K562 (cell line): ENCODE results near the gene RPL22L1.
"Not testable (repeated sequence)": the region's sequence is repeated elsewhere in the genome, so short reads cannot be mapped to it uniquely, and the experiment has no call there.

Experiments
- CHD2 ChIP-seq: IDR thresholded peaks from 2 replicates; pipeline ENCODE4 v1.6.1; 2011; ENCODE audit warnings: low read depth, low read length
- PYGO2 ChIP-seq: fragments of 450-650 bp; IDR thresholded peaks from 2 replicates; pipeline ENCODE4 v1.6.1; 2016; ENCODE audit warnings: mild to moderate bottlenecking, missing genetic modification characterization, moderate library complexity, missing compliant biosample characterization
- SRF ChIP-seq, 2 experiments: fragments of 250-450, 450-650 bp in 1 of 2; sonication (Bioruptor Pico) in 1 of 2; sonication (generic) in 1 of 2; formaldehyde crosslinking; IDR thresholded peaks; 2 replicates each; pipeline versions ENCODE4 v1.5.0 to v1.5.1; 2020 to 2022; ENCODE audit warnings: mild to moderate bottlenecking in 1 of 2, missing genetic modification reagents in 1 of 2
- TF ChIP-seq, protein P1 (sequence below), 3 experiments: IDR thresholded peaks in 2 of 3; conservative IDR thresholded peaks in 1 of 3; 2 replicates each; pipeline ENCODE4 v1.5.1; 2011 to 2012; ENCODE audit warnings: low read length in 3 of 3, mild to moderate bottlenecking in 3 of 3, control low read depth in 2 of 3, improper control_type of control experiment in 1 of 3, inconsistent platforms in 1 of 3, low read depth in 1 of 3, mixed read lengths in 1 of 3, moderate library complexity in 1 of 3; ENCODE audit not compliant: insufficient read depth in 2 of 3
- TF ChIP-seq, protein P2 (sequence below): sonication (generic); formaldehyde crosslinking; IDR thresholded peaks from 2 replicates; pipeline ENCODE4 v1.5.0; 2020; ENCODE audit warnings: missing genetic modification reagents

DNA sequence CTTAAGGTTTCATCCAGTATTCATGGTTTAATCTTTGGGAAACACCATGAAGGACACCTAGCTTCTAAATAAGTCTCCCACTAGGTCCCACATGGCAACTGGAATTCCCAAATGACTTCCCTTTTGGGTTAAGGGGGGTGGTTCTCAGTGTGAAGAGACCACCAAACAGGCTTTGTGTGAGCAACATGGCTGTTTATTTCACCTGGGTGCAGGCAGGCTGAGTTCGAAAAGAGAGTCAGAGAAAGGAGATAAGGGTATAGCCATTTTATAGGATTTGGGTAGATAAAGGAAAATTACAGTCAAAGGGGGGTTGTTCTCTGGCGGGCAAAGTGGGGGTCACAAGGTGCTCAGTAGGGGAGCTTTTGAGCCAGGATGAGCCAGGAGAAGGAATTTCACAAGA lies 52.5 kb downstream of the RPL22L1 start:
- TF ChIP-seq CHD2; SRF (CRISPR knock-in tag; IDR thresholded peaks at IDR 0.05); PYGO2 (tag): not testable (repeated sequence)
- TF ChIP-seq, protein P1, sequence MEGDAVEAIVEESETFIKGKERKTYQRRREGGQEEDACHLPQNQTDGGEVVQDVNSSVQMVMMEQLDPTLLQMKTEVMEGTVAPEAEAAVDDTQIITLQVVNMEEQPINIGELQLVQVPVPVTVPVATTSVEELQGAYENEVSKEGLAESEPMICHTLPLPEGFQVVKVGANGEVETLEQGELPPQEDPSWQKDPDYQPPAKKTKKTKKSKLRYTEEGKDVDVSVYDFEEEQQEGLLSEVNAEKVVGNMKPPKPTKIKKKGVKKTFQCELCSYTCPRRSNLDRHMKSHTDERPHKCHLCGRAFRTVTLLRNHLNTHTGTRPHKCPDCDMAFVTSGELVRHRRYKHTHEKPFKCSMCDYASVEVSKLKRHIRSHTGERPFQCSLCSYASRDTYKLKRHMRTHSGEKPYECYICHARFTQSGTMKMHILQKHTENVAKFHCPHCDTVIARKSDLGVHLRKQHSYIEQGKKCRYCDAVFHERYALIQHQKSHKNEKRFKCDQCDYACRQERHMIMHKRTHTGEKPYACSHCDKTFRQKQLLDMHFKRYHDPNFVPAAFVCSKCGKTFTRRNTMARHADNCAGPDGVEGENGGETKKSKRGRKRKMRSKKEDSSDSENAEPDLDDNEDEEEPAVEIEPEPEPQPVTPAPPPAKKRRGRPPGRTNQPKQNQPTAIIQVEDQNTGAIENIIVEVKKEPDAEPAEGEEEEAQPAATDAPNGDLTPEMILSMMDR (IDR thresholded peaks at IDR 0.05 in 2 of 3, conservative IDR thresholded peaks at IDR 0.05 in 1 of 3; ENCODE audit: insufficient read depth in 2 of 3, low read depth in 1 of 3, low read length in 3 of 3) = not testable (repeated sequence)
- TF ChIP-seq, protein P2, sequence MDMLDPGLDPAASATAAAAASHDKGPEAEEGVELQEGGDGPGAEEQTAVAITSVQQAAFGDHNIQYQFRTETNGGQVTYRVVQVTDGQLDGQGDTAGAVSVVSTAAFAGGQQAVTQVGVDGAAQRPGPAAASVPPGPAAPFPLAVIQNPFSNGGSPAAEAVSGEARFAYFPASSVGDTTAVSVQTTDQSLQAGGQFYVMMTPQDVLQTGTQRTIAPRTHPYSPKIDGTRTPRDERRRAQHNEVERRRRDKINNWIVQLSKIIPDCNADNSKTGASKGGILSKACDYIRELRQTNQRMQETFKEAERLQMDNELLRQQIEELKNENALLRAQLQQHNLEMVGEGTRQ (CRISPR knock-in tag) = not testable (repeated sequence)
